ENCODE measurements around the gene PARD6G. TPM values are rescaled to one million over a fixed set of nuclear protein-coding genes. Genes with fewer than 3 reads are reported as not detected.

PARD6G gene
- total RNA-seq, 1 donor from 2014 or later = not detected

- H3K4me1 Mint-ChIP-seq = no peaks in the 10 kb centered on the region
- no peak for TF ChIP-seq CTCF (IDR thresholded peaks at IDR 0.05)
- ATAC-seq (ENCODE audit: low read depth) = no peak
- H3K27ac Mint-ChIP-seq = no peak overlapping the region
- no peak for DNase-seq
- POLR2A ChIA-PET = no interaction called here
- no peaks in the 10 kb centered on the region for H3K36me3 Mint-ChIP-seq (ENCODE audit: low read depth)
- intact Hi-C loops (cut with micrococcal nuclease) = no loop called here
- H3K4me3 Mint-ChIP-seq = no peak overlapping the region
- H3K9me3 Mint-ChIP-seq = no peaks in the 10 kb centered on the region
- CTCF ChIA-PET = no interaction called here
- peaks cover 29% of the 10 kb centered on the region for H3K27me3 Mint-ChIP-seq
Measured at GRCh38 chr18:80204142-80204541, 43.2 kb downstream of the PARD6G start.

GRCh38 chr18:80203249-80203648 is 44.1 kb downstream of the PARD6G start:
- H3K27ac Mint-ChIP-seq = no peak overlapping the region
- TF ChIP-seq CTCF (IDR thresholded peaks at IDR 0.05) = no peak
- ATAC-seq (ENCODE audit: low read depth) (no peak), DNase-seq (no peak)
- ChIA-PET POLR2A (no interaction called here), CTCF (no interaction called here)
- H3K36me3 Mint-ChIP-seq (ENCODE audit: low read depth) = no peaks in the 10 kb centered on the region
- intact Hi-C loops (cut with micrococcal nuclease) = no loop called here
- no peaks in the 10 kb centered on the region for H3K9me3 Mint-ChIP-seq
- H3K27me3 Mint-ChIP-seq = peaks cover 28% of the 10 kb centered on the region
- no peak overlapping the region for H3K4me3 Mint-ChIP-seq
- H3K4me1 Mint-ChIP-seq = no peaks in the 10 kb centered on the region

- DNase-seq (no peak), ATAC-seq (ENCODE audit: low read depth) (peak; percentile 64)
- no peaks in the 10 kb centered on the region for H3K36me3 Mint-ChIP-seq (ENCODE audit: low read depth)
- H3K9me3 Mint-ChIP-seq = no peaks in the 10 kb centered on the region
- intact Hi-C loops (cut with micrococcal nuclease) = no loop called here
- ChIA-PET CTCF (no interaction called here), POLR2A (interaction anchor here (0.9 kb wide), 1 partner anchor 55 kb away, joined by 3 read pairs; no protein-coding TSS in a partner anchor)
- no peak overlapping the region for H3K4me3 Mint-ChIP-seq
- H3K4me1 Mint-ChIP-seq = no peaks in the 10 kb centered on the region
- peak overlapping the region; percentile 4 for H3K27ac Mint-ChIP-seq
- no peak for TF ChIP-seq CTCF (IDR thresholded peaks at IDR 0.05)
- peaks cover 27% of the 10 kb centered on the region for H3K27me3 Mint-ChIP-seq
Measured at GRCh38 chr18:80202264-80202998, 44.9 kb downstream of the PARD6G start.

- no peak overlapping the region for H3K4me3 Mint-ChIP-seq
- TF ChIP-seq CTCF (IDR thresholded peaks at IDR 0.05) = no peak
- POLR2A ChIA-PET = interaction anchor here (0.9 kb wide), 1 partner anchor 54 kb away, joined by 3 read pairs; no protein-coding TSS in a partner anchor
- H3K27me3 Mint-ChIP-seq = peaks cover 33% of the 10 kb centered on the region
- intact Hi-C loops (cut with micrococcal nuclease) = no loop called here
- no peaks in the 10 kb centered on the region for H3K4me1 Mint-ChIP-seq
- no peak for DNase-seq
- no peaks in the 10 kb centered on the region for H3K36me3 Mint-ChIP-seq (ENCODE audit: low read depth)
- H3K27ac Mint-ChIP-seq = no peak overlapping the region
- CTCF ChIA-PET = no interaction called here
- H3K9me3 Mint-ChIP-seq = no peaks in the 10 kb centered on the region
- no peak for ATAC-seq (ENCODE audit: low read depth)
Measured at GRCh38 chr18:80201739-80202138, 45.6 kb downstream of the PARD6G start.

- Mint-ChIP-seq H3K36me3 (ENCODE audit: low read depth) (no peaks in the 10 kb centered on the region), H3K27ac (no peak overlapping the region), H3K9me3 (no peaks in the 10 kb centered on the region), H3K27me3 (peaks cover 33% of the 10 kb centered on the region), H3K4me3 (no peak overlapping the region), H3K4me1 (no peaks in the 10 kb centered on the region)
- ATAC-seq (ENCODE audit: low read depth) = no peak
- ChIA-PET POLR2A (interaction anchor here (0.9 kb wide), 1 partner anchor 53 kb away, joined by 3 read pairs; no protein-coding TSS in a partner anchor), CTCF (no interaction called here)
- intact Hi-C loops (cut with micrococcal nuclease) = no loop called here
- TF ChIP-seq CTCF (IDR thresholded peaks at IDR 0.05) = no peak
- DNase-seq = no peak
Measured at GRCh38 chr18:80200932-80201672, 46.2 kb downstream of the PARD6G start.
